Measurements from ENCODE around the gene TRMT1L. TPM values are rescaled to one million over a fixed set of nuclear protein-coding genes. Genes with fewer than 3 reads are reported as not detected.

TRMT1L gene
- total RNA-seq, 1 experiment from 2014 or later = 25.2 TPM

Other genes with a start within 250 kb of the TRMT1L start
- 23.3 and 36.0 TPM in 2 replicates for gene NIBAN1, start 182.4 kb downstream of the TRMT1L start, total RNA-seq (2014; rRNA removed; shearing (Covaris generic))
- 25.0 and 25.4 TPM in 2 replicates for gene RNF2, start 111.4 kb downstream of the TRMT1L start, total RNA-seq (2014; rRNA removed; shearing (Covaris generic))
- gene SWT1, start 214 bp upstream of the TRMT1L start, total RNA-seq (2014; rRNA removed; shearing (Covaris generic)) = 1.1 and 1.9 TPM in 2 replicates
- 45.9 and 51.0 TPM in 2 replicates for gene IVNS1ABP, start 160.3 kb upstream of the TRMT1L start, total RNA-seq (2014; rRNA removed; shearing (Covaris generic))

Data from M059J (cell line).